Natural killer cell (primary cell): Measurements from ENCODE around the gene ASPA. TPM values are rescaled to one million over a fixed set of nuclear protein-coding genes. Genes with fewer than 3 reads are reported as not detected.

ENCODE experiments used
- ATAC-seq, 3 donors: fragments of 150-1000 bp in 2 of 3; fragments of 200-7000 bp in 1 of 3; cut with Tn5 transposase; 1 replicate in 1 of 3; 2 replicates in 2 of 3; pipeline ENCODE4 v1.10.0; 2021; ENCODE audit warnings: mild to moderate bottlenecking in 2 of 3, moderate library complexity in 2 of 3
- DNase-seq, 2 donors: peaks; one replicate each; pipeline versions ENCODE4 v3.0.0 to v3.0.0-alpha.2; 2013 to 2021; ENCODE audit warnings: mixed read lengths in 1 of 2
- H3K27ac ChIP-seq: one replicate; pipeline ENCODE4 v1.5.1; 2013; ENCODE audit warnings: mild to moderate bottlenecking, low read length
- H3K27me3 ChIP-seq: one replicate; pipeline ENCODE4 v1.6.1; 2013; ENCODE audit warnings: low read length; ENCODE audit not compliant: control insufficient read depth, insufficient read depth
- H3K36me3 ChIP-seq: one replicate; pipeline ENCODE4 v1.6.1; 2013; ENCODE audit warnings: low read length; ENCODE audit not compliant: control insufficient read depth, insufficient read depth
- H3K4me1 ChIP-seq: one replicate; pipeline ENCODE4 v1.6.1; 2013; ENCODE audit warnings: low read length; ENCODE audit not compliant: control insufficient read depth, insufficient read depth
- H3K4me3 ChIP-seq: one replicate; pipeline ENCODE4 v1.5.1; 2013; ENCODE audit warnings: low read length
- H3K9me3 ChIP-seq: one replicate; pipeline ENCODE4 v1.6.1; 2013; ENCODE audit warnings: low read length; ENCODE audit not compliant: control insufficient read depth, insufficient read depth
- H3K27ac Mint-ChIP-seq, 2 donors: one replicate each; pipeline ENCODE4 v1.8.0; 2022; ENCODE audit warnings: mild to moderate bottlenecking in 2 of 2, mixed read lengths in 2 of 2, moderate library complexity in 1 of 2
- H3K27me3 Mint-ChIP-seq, 2 donors: one replicate each; pipeline ENCODE4 v1.8.0; 2022; ENCODE audit warnings: low read depth in 2 of 2, mixed read lengths in 2 of 2
- H3K36me3 Mint-ChIP-seq: one replicate; pipeline ENCODE4 v1.8.0; 2022; ENCODE audit warnings: mixed read lengths
- H3K4me1 Mint-ChIP-seq, 2 donors: one replicate each; pipeline ENCODE4 v1.8.0; 2022; ENCODE audit warnings: mixed read lengths in 2 of 2
- H3K4me3 Mint-ChIP-seq: one replicate; pipeline ENCODE4 v1.8.0; 2022; ENCODE audit warnings: mild to moderate bottlenecking, moderate library complexity, mixed read lengths
- H3K9me3 Mint-ChIP-seq, 2 donors: one replicate each; pipeline ENCODE4 v1.8.0; 2022; ENCODE audit warnings: mixed read lengths in 2 of 2
- CTCF ChIP-seq: fragments of 200-600 bp; IDR thresholded peaks from one replicate; pipeline ENCODE4 v1.8.0; 2022; ENCODE audit warnings: antibody characterized with exemption
- WGBS: methylation state at CpG from one replicate; pipeline ENCODE4 v1.1.7; 2013; ENCODE audit warnings: missing lambda C conversion rate; ENCODE audit not compliant: insufficient coverage; 5-methylcytosine and 5-hydroxymethylcytosine counted together
- intact Hi-C: fragments of 100-400 bp; cut with micrococcal nuclease; formaldehyde crosslinking; loops from one replicate; pipeline ENCODE4 v1.14.2; 2022
- total RNA-seq, 4 donors: library from RNA; stranded (reverse); fragments of 120-200 nt in 1 of 4; gene quantifications; one replicate each; pipeline versions ENCODE4 v1.2.3 to v1.2.4, GENCODE V29; 2013 to 2022

The ASPA gene
- total RNA-seq, 3 donors from 2014 or later (not counting 1 experiment from before 2014, with no cell fraction given), result not detected

GRCh38 chr17:3546997-3547396, 71.2 kb downstream of the ASPA start:
- Mint-ChIP-seq H3K4me1 (no peaks in the 10 kb centered on the region), H3K27ac (no peak overlapping the region), H3K27me3 (peaks cover 0 to 3% of the 10 kb centered on the region in 2 donors), H3K36me3 (no peaks in the 10 kb centered on the region), H3K9me3 (peaks cover 0 to 6% of the 10 kb centered on the region in 2 donors), H3K4me3 (no peak overlapping the region)
- 94% methylated on average over 7 of the region's 8 CpGs for WGBS
- no peak for TF ChIP-seq CTCF
- H3K27ac ChIP-seq, result no peak overlapping the region
- no peaks in the 10 kb centered on the region for H3K4me1 ChIP-seq
- H3K36me3 ChIP-seq, result no peaks in the 10 kb centered on the region
- DNase-seq (no peak), ATAC-seq (no peak)
- no peaks in the 10 kb centered on the region for H3K9me3 ChIP-seq
- H3K4me3 ChIP-seq, result no peak overlapping the region
- intact Hi-C loops, result no loop called here
- no peaks in the 10 kb centered on the region for H3K27me3 ChIP-seq

GRCh38 chr17:3547628-3548027, 71.8 kb downstream of the ASPA start:
- TF ChIP-seq CTCF, result no peak
- Mint-ChIP-seq H3K27me3 (peaks cover 0 to 3% of the 10 kb centered on the region in 2 donors), H3K9me3 (peaks cover 0 to 6% of the 10 kb centered on the region in 2 donors), H3K27ac (no peak overlapping the region), H3K36me3 (no peaks in the 10 kb centered on the region), H3K4me3 (no peak overlapping the region), H3K4me1 (no peaks in the 10 kb centered on the region)
- Histone ChIP-seq H3K27ac (no peak overlapping the region), H3K4me1 (no peaks in the 10 kb centered on the region), H3K9me3 (no peaks in the 10 kb centered on the region), H3K4me3 (no peak overlapping the region), H3K36me3 (no peaks in the 10 kb centered on the region), H3K27me3 (no peaks in the 10 kb centered on the region)
- ATAC-seq, result no peak
- intact Hi-C loops, result no loop called here
- no peak for DNase-seq
- WGBS, result 72% methylated on average over 11 of the region's 11 CpGs

GRCh38 chr17:3549610-3550162, 73.9 kb downstream of the ASPA start:
- TF ChIP-seq CTCF, result no peak
- Histone ChIP-seq H3K36me3 (no peaks in the 10 kb centered on the region), H3K4me1 (no peaks in the 10 kb centered on the region), H3K9me3 (no peaks in the 10 kb centered on the region), H3K27me3 (no peaks in the 10 kb centered on the region), H3K27ac (no peak overlapping the region), H3K4me3 (no peak overlapping the region)
- Mint-ChIP-seq H3K27ac (no peak overlapping the region), H3K4me1 (no peaks in the 10 kb centered on the region), H3K27me3 (peaks cover 0 to 6% of the 10 kb centered on the region in 2 donors), H3K36me3 (no peaks in the 10 kb centered on the region), H3K9me3 (peaks cover 0 to 6% of the 10 kb centered on the region in 2 donors), H3K4me3 (no peak overlapping the region)
- no peak for ATAC-seq
- 97% methylated on average over 2 of the region's 2 CpGs for WGBS
- DNase-seq, result no peak
- intact Hi-C loops, result no loop called here

GRCh38 chr17:3551189-3551588, 75.4 kb downstream of the ASPA start:
- peaks cover 0 to 6% of the 10 kb centered on the region in 2 donors for H3K9me3 Mint-ChIP-seq
- Histone ChIP-seq H3K27ac (no peak overlapping the region), H3K36me3 (no peaks in the 10 kb centered on the region), H3K9me3 (no peaks in the 10 kb centered on the region), H3K4me3 (no peak overlapping the region), H3K4me1 (no peaks in the 10 kb centered on the region), H3K27me3 (no peaks in the 10 kb centered on the region)
- intact Hi-C loops, result no loop called here
- DNase-seq (no peak), ATAC-seq (no peak)
- H3K4me3 Mint-ChIP-seq, result no peak overlapping the region
- H3K36me3 Mint-ChIP-seq, result no peaks in the 10 kb centered on the region
- WGBS, result 87% methylated on average over 6 of the region's 6 CpGs
- H3K27ac Mint-ChIP-seq, result no peak overlapping the region
- no peaks in the 10 kb centered on the region for H3K4me1 Mint-ChIP-seq
- H3K27me3 Mint-ChIP-seq, result peaks cover 0 to 8% of the 10 kb centered on the region in 2 donors
- TF ChIP-seq CTCF, result no peak
